ENCODE results near the gene FGD5.

DNA sequence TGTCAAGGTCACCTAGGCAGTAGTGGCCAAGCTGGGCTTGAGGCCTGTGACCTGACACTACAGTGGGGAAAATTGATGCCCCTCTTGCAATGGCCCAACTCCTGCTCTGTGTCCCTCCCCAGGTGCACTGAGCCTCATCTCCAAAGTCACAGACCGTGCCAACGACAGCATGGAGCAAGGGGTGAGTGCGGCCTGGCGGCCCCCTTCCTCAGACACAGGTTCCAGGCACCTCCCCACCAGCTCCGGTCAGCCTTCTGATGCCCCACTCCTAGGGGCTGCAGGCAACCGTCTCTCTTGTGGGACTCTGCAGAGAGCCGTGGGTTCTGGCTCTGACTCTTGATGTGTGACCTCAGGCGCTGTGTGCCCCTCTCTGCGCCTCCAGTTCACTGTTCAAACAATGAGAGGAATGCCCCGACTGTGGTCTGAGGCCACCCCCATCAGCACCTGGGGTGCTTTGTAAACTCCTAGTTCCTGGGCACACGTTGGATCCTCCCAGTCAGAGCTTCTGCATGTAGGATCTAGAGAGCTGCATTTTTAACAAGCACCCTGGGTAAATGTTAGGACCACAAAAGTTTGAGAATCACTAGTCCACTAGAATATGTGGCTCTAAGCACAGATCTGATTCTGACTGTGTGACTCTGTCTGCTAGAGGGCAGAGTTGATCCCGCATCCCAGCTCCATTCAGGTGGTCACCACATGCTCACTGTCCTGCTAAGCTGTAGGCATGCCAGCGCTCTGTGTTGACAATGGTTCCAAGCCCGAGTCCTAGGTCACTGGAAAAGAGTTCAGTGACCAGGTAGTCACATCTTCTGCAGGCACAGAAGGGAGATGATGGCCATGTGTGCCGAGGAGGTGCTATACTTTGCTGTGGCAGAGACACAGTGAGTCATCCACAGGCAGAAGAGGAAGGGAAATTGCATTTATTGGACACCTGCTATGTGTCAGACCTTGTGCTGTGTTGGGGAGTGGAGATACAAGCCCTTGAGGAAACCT, 82.4 kb downstream of the FGD5 start:
- TF ChIP-seq, protein P1, sequence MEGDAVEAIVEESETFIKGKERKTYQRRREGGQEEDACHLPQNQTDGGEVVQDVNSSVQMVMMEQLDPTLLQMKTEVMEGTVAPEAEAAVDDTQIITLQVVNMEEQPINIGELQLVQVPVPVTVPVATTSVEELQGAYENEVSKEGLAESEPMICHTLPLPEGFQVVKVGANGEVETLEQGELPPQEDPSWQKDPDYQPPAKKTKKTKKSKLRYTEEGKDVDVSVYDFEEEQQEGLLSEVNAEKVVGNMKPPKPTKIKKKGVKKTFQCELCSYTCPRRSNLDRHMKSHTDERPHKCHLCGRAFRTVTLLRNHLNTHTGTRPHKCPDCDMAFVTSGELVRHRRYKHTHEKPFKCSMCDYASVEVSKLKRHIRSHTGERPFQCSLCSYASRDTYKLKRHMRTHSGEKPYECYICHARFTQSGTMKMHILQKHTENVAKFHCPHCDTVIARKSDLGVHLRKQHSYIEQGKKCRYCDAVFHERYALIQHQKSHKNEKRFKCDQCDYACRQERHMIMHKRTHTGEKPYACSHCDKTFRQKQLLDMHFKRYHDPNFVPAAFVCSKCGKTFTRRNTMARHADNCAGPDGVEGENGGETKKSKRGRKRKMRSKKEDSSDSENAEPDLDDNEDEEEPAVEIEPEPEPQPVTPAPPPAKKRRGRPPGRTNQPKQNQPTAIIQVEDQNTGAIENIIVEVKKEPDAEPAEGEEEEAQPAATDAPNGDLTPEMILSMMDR (conservative IDR thresholded peaks at IDR 0.05 in 1 of 2, IDR thresholded peaks at IDR 0.05 in 1 of 2; ENCODE audit: low read depth in 1 of 2, low read length in 2 of 2), result no peak
- TF ChIP-seq EZH2 (IDR thresholded peaks at IDR 0.05; ENCODE audit: low read length, missing control alignments), result no peak
